HG03135 (cell line): ENCODE measurements around the gene HELB.
A peak's percentile ranks its signal among the peaks of the same experiment; 100 is the strongest.

ENCODE experiments used
- ATAC-seq: cut with Tn5 transposase; IDR thresholded peaks from one replicate; pipeline ENCODE4 v1.9.1; 2021; ENCODE audit warnings: mild to moderate bottlenecking, moderate library complexity; ENCODE audit not compliant: unreplicated experiment

The HELB gene

GRCh38 chr12:66302827-66303169 is 505 bp downstream of the HELB start:
- no peak for ATAC-seq

GRCh38 chr12:66303316-66303804 is 1.1 kb downstream of the HELB start:
- ATAC-seq, result peak; percentile 57

- no peak for ATAC-seq
These were observed 2.1 kb downstream of the HELB start for GRCh38 chr12:66304296-66304900.

- no peak for ATAC-seq
These were observed 7.3 kb downstream of the HELB start for GRCh38 chr12:66309606-66310005.

GRCh38 chr12:66312189-66312588 is 9.9 kb downstream of the HELB start:
- no peak for ATAC-seq

- no peak for ATAC-seq
These were observed 12.0 kb downstream of the HELB start for GRCh38 chr12:66314278-66314677.

- no peak for ATAC-seq
These were observed 17.1 kb downstream of the HELB start for GRCh38 chr12:66319266-66319954.

GRCh38 chr12:66320996-66321395 is 18.7 kb downstream of the HELB start:
- ATAC-seq, result no peak

- ATAC-seq, result no peak
These were observed 19.1 kb downstream of the HELB start for GRCh38 chr12:66321435-66321834.

GRCh38 chr12:66323017-66323416 is 20.7 kb downstream of the HELB start:
- ATAC-seq, result no peak

GRCh38 chr12:66329941-66330340 is 27.6 kb downstream of the HELB start:
- no peak for ATAC-seq

GRCh38 chr12:66331016-66331415 is 28.7 kb downstream of the HELB start:
- no peak for ATAC-seq

GRCh38 chr12:66331814-66332213 is 29.5 kb downstream of the HELB start:
- ATAC-seq, result no peak

- ATAC-seq, result no peak
These were observed 33.5 kb downstream of the HELB start for GRCh38 chr12:66335746-66336145.

GRCh38 chr12:66337381-66338010 is 35.2 kb downstream of the HELB start:
- ATAC-seq, result no peak

- no peak for ATAC-seq
These were observed 37.8 kb downstream of the HELB start for GRCh38 chr12:66340131-66340530.

- ATAC-seq, result no peak
These were observed 38.8 kb downstream of the HELB start for GRCh38 chr12:66341126-66341525.

- no peak for ATAC-seq
These were observed 42.9 kb downstream of the HELB start for GRCh38 chr12:66345212-66345611.

GRCh38 chr12:66345956-66346355 is 43.7 kb downstream of the HELB start:
- ATAC-seq, result no peak

- ATAC-seq, result no peak
These were observed 49.0 kb downstream of the HELB start for GRCh38 chr12:66351301-66351700.

GRCh38 chr12:66352197-66352596 is 49.9 kb downstream of the HELB start:
- ATAC-seq, result no peak

GRCh38 chr12:66352899-66353298 is 50.6 kb downstream of the HELB start:
- ATAC-seq, result no peak
